Left ventricle myocardium inferior (tissue), 1 donor: ENCODE data around the gene P3H3. TPM values are rescaled to one million over a fixed set of nuclear protein-coding genes. Genes with fewer than 3 reads are reported as not detected.

ENCODE experiments used
- DNase-seq: peaks from one replicate; pipeline ENCODE4 v3.0.0-alpha.2; 2020
- H3K27ac ChIP-seq: fragments of 200-600 bp; replicated peaks from 2 replicates; pipeline ENCODE4 v1.8.0; 2021
- H3K27me3 ChIP-seq: fragments of 200-600 bp; 2 replicates; pipeline ENCODE4 v1.8.0; 2021; ENCODE audit warnings: low read depth
- H3K36me3 ChIP-seq: fragments of 200-600 bp; 2 replicates; pipeline ENCODE4 v1.8.0; 2021
- H3K4me1 ChIP-seq: fragments of 200-600 bp; 2 replicates; pipeline ENCODE4 v1.8.0; 2021
- H3K4me3 ChIP-seq: fragments of 200-600 bp; 2 replicates; pipeline ENCODE4 v1.8.0; 2021; ENCODE audit warnings: mild to moderate bottlenecking, moderate library complexity
- H3K9me3 ChIP-seq: fragments of 200-600 bp; replicated peaks from 2 replicates; pipeline ENCODE4 v1.8.0; 2021
- CTCF ChIP-seq: fragments of 200-600 bp; IDR thresholded peaks from 2 replicates; pipeline ENCODE4 v1.8.0; 2021; ENCODE audit warnings: antibody characterized with exemption, mild to moderate bottlenecking, borderline replicate concordance
- intact Hi-C: fragments of 100-400 bp; cut with micrococcal nuclease; formaldehyde crosslinking; loops from one replicate; pipeline ENCODE4 v1.11.0; 2022
- total RNA-seq: library from RNA; stranded (reverse); fragmentation: NEBNext Ultra II Directional; extraction: Animal tissue kit (Norgen Biotek cat#: 25700); gene quantifications from one replicate; pipeline ENCODE4 v1.2.1, GENCODE V29; 2021
- donor health status: DM: no; HTN: yes; CAD: no; lungs with severe emphysema.

The P3H3 gene
- total RNA-seq, 1 donor from 2014 or later = 17.5 TPM

- H3K9me3 ChIP-seq = no peaks in the 10 kb centered on the region
- peaks cover 63% of the 10 kb centered on the region for H3K4me1 ChIP-seq
- H3K27ac ChIP-seq = no peak overlapping the region
- DNase-seq = peak; percentile 87
- peak overlapping the region; percentile 26 for H3K4me3 ChIP-seq
- peak; percentile 95 for TF ChIP-seq CTCF
- H3K27me3 ChIP-seq = peaks cover 22% of the 10 kb centered on the region
- no peaks in the 10 kb centered on the region for H3K36me3 ChIP-seq
- intact Hi-C loops = loop anchor here (5.0 kb wide), 1 partner anchor 78 kb away; no protein-coding TSS in a partner anchor
These were observed 2.6 kb upstream of the P3H3 start for GRCh38 chr12:6825398-6826124.

- H3K27ac ChIP-seq = no peak overlapping the region
- DNase-seq = no peak
- peaks cover 22% of the 10 kb centered on the region for H3K27me3 ChIP-seq
- H3K36me3 ChIP-seq = peaks cover 4% of the 10 kb centered on the region
- no peaks in the 10 kb centered on the region for H3K9me3 ChIP-seq
- intact Hi-C loops = loop anchor here (5.0 kb wide), 1 partner anchor 79 kb away; no protein-coding TSS in a partner anchor
- TF ChIP-seq CTCF = no peak
- no peak overlapping the region for H3K4me3 ChIP-seq
- peaks cover 58% of the 10 kb centered on the region for H3K4me1 ChIP-seq
These were observed 2.0 kb upstream of the P3H3 start for GRCh38 chr12:6826125-6826733.

GRCh38 chr12:6826734-6827436 is 1.3 kb upstream of the P3H3 start:
- no peak for DNase-seq
- H3K27ac ChIP-seq = peak overlapping the region; percentile 40

GRCh38 chr12:6827437-6827911 is 733 bp upstream of the P3H3 start:
- Histone ChIP-seq H3K4me1 (peaks cover 47% of the 10 kb centered on the region), H3K4me3 (peak overlapping the region; percentile 92), H3K9me3 (no peaks in the 10 kb centered on the region), H3K36me3 (peaks cover 13% of the 10 kb centered on the region), H3K27me3 (peaks cover 13% of the 10 kb centered on the region), H3K27ac (peak overlapping the region; percentile 40)
- TF ChIP-seq CTCF = no peak
- intact Hi-C loops = loop anchor here (5.0 kb wide), 1 partner anchor 80 kb away; no protein-coding TSS in a partner anchor
- peak; percentile 89 for DNase-seq

More at GRCh38 chr12:6826734-6827436, 1.3 kb upstream of the P3H3 start:
- H3K27me3 ChIP-seq = peaks cover 19% of the 10 kb centered on the region
- no peak for TF ChIP-seq CTCF
- H3K9me3 ChIP-seq = no peaks in the 10 kb centered on the region
- H3K36me3 ChIP-seq = peaks cover 10% of the 10 kb centered on the region
- intact Hi-C loops = loop anchor here (5.0 kb wide), 1 partner anchor 80 kb away; no protein-coding TSS in a partner anchor
- H3K4me3 ChIP-seq = peak overlapping the region; percentile 92
- H3K4me1 ChIP-seq = peaks cover 53% of the 10 kb centered on the region
